K562 (cell line): ENCODE results near the gene VSIG4. TPM values are rescaled to one million over a fixed set of nuclear protein-coding genes. Genes with fewer than 3 reads are reported as not detected.
A peak's percentile ranks its signal among the peaks of the same experiment; 100 is the strongest.

Source experiments
- ATF6 ChIP-seq: sonication (generic); formaldehyde crosslinking; IDR thresholded peaks from 2 replicates; pipeline ENCODE4 v1.4.0; 2020; ENCODE audit warnings: mild to moderate bottlenecking, missing genetic modification reagents
- CREM ChIP-seq: IDR thresholded peaks from 2 replicates; pipeline ENCODE4 v1.6.1; 2014; ENCODE audit warnings: antibody characterized with exemption, low read depth
- ERF ChIP-seq: fragments of 450-650 bp; formaldehyde crosslinking; IDR thresholded peaks from 2 replicates; pipeline ENCODE4 v1.4.0; 2020; ENCODE audit warnings: mild to moderate bottlenecking, mixed read lengths
- FOXP4 ChIP-seq: sonication (generic); formaldehyde crosslinking; IDR thresholded peaks from 2 replicates; pipeline ENCODE4 v1.8.0; 2022; ENCODE audit warnings: mild to moderate bottlenecking, missing genetic modification reagents, borderline replicate concordance
- GMEB1 ChIP-seq: fragments of 250-450 bp; sonication (Bioruptor Pico); IDR thresholded peaks from 2 replicates; pipeline ENCODE4 v1.4.0; 2020; ENCODE audit warnings: mild to moderate bottlenecking
- KLF1 ChIP-seq: fragments of 450-650 bp; IDR thresholded peaks from 2 replicates; pipeline ENCODE4 v1.6.1; 2016; ENCODE audit warnings: missing genetic modification characterization, missing compliant biosample characterization
- POLR2B ChIP-seq: fragments of 450-650 bp; IDR thresholded peaks from 2 replicates; pipeline ENCODE4 v1.6.1; 2018; ENCODE audit warnings: low read depth; ENCODE audit not compliant: partially characterized antibody
- SAFB2 ChIP-seq: fragments of 200-400 bp; formaldehyde crosslinking; IDR thresholded peaks from 2 replicates; pipeline ENCODE4 v1.6.1; 2018; ENCODE audit warnings: borderline replicate concordance, low read length, low read depth, moderate library complexity; ENCODE audit not compliant: severe bottlenecking
- SMARCB1 ChIP-seq: IDR thresholded peaks from 2 replicates; pipeline ENCODE4 v1.6.1; 2011; ENCODE audit warnings: improper control_type of control experiment, low read depth; ENCODE audit not compliant: insufficient read length
- STAT5B ChIP-seq: fragments of 250-450 bp; sonication (Bioruptor Pico); IDR thresholded peaks from 2 replicates; pipeline ENCODE4 v1.8.0; 2021; ENCODE audit warnings: mild to moderate bottlenecking, inconsistent platforms
- TBP ChIP-seq: optimal IDR thresholded peaks from 2 replicates; pipeline ENCODE3; 2011; ENCODE audit warnings: low read depth, low read length, improper control_type of control experiment
- TFAM ChIP-seq: fragments of 250-450 bp; sonication (Bioruptor Pico); conservative IDR thresholded peaks from 2 replicates; pipeline ENCODE4 v1.5.0; 2021; ENCODE audit warnings: mild to moderate bottlenecking, moderate library complexity
- U2AF1 ChIP-seq: fragments of 200-400 bp; formaldehyde crosslinking; optimal IDR thresholded peaks from 2 replicates; pipeline ENCODE3; 2017; ENCODE audit warnings: mild to moderate bottlenecking, low read depth, low read length, moderate library complexity
- ZNF140 ChIP-seq: fragments of 250-450 bp; sonication (Bioruptor Pico); IDR thresholded peaks from 2 replicates; pipeline ENCODE4 v1.8.0; 2021; ENCODE audit warnings: moderate library complexity, mild to moderate bottlenecking, inconsistent platforms
- ZNF780A ChIP-seq: fragments of 250-450 bp; sonication (Bioruptor Pico); IDR thresholded peaks from 2 replicates; pipeline ENCODE4 v1.5.0; 2021; ENCODE audit warnings: mild to moderate bottlenecking
- polyA plus RNA-seq, 8 experiments: library from polyadenylated mRNA; depleted of rRNA in 4 of 8; stranded (reverse) in 5 of 8; unstranded in 3 of 8; fragments of >200 nt; fragmentation: Nextera tagmentation in 2 of 8; fragmentation: Illumina TruSeq in 1 of 8; extraction: Ambion mirVana in 2 of 8; extraction: Trizol in 1 of 8; gene quantifications; 2 replicates each; pipeline versions ENCODE4 v1.2.1 to v1.2.3, GENCODE V29; 2011 to 2014; ENCODE audit warnings: inconsistent platforms in 1 of 8, missing spikeins in 1 of 8
- total RNA-seq, 7 experiments: library from RNA; depleted of rRNA in 6 of 7; stranded (reverse); fragments of >200 nt in 6 of 7; fragmentation: Illumina TruSeq in 2 of 7; extraction: Trizol in 2 of 7; gene quantifications; 2 replicates each; pipeline versions ENCODE4 v1.2.1 to v1.2.3, GENCODE V29; 2011 to 2021; ENCODE audit warnings: low replicate concordance in 1 of 7
- TF ChIP-seq, protein P1 (sequence below), 2 experiments: fragments of 450-650 bp; conservative IDR thresholded peaks; 2 replicates each; pipeline ENCODE4 v1.6.1; 2017; ENCODE audit warnings: mild to moderate bottlenecking in 2 of 2, moderate library complexity in 2 of 2
- TF ChIP-seq, protein P2 (sequence below): fragments of 450-650 bp; conservative IDR thresholded peaks from 2 replicates; pipeline ENCODE4 v1.6.1; 2016; ENCODE audit warnings: missing genetic modification characterization, low read depth, mild to moderate bottlenecking, missing compliant biosample characterization, moderate library complexity
- TF ChIP-seq, protein P3 (sequence below): sonication (generic); formaldehyde crosslinking; IDR thresholded peaks from 2 replicates; pipeline ENCODE4 v1.9.0; 2022; ENCODE audit warnings: mild to moderate bottlenecking, missing genetic modification reagents

Gene VSIG4
- total and polyA plus RNA-seq, 9 of the 15 experiments (the other 6 are each of a cell fraction or from before 2014, with no cell fraction given), result 0.22 to 1.6 (median 0.46) TPM; not detected in 1

- no peak for TF ChIP-seq ZNF140
- no peak for TF ChIP-seq STAT5B (CRISPR knock-in tag)
- TF ChIP-seq KLF1, result 0 out of 2 replicates have a peak, but pooled peaks have one; percentile 14
- no peak for TF ChIP-seq ZNF780A (CRISPR knock-in tag)
- TF ChIP-seq, protein P1, sequence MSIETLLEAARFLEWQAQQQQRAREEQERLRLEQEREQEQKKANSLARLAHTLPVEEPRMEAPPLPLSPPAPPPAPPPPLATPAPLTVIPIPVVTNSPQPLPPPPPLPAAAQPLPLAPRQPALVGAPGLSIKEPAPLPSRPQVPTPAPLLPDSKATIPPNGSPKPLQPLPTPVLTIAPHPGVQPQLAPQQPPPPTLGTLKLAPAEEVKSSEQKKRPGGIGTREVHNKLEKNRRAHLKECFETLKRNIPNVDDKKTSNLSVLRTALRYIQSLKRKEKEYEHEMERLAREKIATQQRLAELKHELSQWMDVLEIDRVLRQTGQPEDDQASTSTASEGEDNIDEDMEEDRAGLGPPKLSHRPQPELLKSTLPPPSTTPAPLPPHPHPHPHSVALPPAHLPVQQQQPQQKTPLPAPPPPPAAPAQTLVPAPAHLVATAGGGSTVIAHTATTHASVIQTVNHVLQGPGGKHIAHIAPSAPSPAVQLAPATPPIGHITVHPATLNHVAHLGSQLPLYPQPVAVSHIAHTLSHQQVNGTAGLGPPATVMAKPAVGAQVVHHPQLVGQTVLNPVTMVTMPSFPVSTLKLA (conservative IDR thresholded peaks at IDR 0.05), result peak; percentile 19 to 56; a peak in 2 of 4 replicates
- no peak for TF ChIP-seq FOXP4
- TF ChIP-seq TFAM (CRISPR knock-in tag), result no peak
- TF ChIP-seq SAFB2, result no peak
- TF ChIP-seq POLR2B, result peak; percentile 62
- peak; percentile 71 for TF ChIP-seq CREM
- TF ChIP-seq TBP, result peak; percentile 77
- TF ChIP-seq, protein P2, sequence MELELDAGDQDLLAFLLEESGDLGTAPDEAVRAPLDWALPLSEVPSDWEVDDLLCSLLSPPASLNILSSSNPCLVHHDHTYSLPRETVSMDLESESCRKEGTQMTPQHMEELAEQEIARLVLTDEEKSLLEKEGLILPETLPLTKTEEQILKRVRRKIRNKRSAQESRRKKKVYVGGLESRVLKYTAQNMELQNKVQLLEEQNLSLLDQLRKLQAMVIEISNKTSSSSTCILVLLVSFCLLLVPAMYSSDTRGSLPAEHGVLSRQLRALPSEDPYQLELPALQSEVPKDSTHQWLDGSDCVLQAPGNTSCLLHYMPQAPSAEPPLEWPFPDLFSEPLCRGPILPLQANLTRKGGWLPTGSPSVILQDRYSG (tag), result no peak; the same call in none of the 2 replicates
- TF ChIP-seq GMEB1 (CRISPR knock-in tag), result 0 out of 2 replicates have a peak, but pooled peaks have one; percentile 6
- TF ChIP-seq ERF (CRISPR knock-in tag), result no peak
- TF ChIP-seq, protein P3, sequence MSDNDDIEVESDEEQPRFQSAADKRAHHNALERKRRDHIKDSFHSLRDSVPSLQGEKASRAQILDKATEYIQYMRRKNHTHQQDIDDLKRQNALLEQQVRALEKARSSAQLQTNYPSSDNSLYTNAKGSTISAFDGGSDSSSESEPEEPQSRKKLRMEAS, result 0 out of 2 replicates have a peak, but pooled peaks have one; percentile 17
- no peak for TF ChIP-seq SMARCB1
- TF ChIP-seq ATF6 (CRISPR knock-in tag), result no peak
- no peak for TF ChIP-seq U2AF1
Measured at GRCh38 chrX:65997978-65998717, 41.7 kb downstream of the VSIG4 start (continued).
